Measurements from ENCODE around the gene DCLRE1A.

DCLRE1A gene

DNA sequence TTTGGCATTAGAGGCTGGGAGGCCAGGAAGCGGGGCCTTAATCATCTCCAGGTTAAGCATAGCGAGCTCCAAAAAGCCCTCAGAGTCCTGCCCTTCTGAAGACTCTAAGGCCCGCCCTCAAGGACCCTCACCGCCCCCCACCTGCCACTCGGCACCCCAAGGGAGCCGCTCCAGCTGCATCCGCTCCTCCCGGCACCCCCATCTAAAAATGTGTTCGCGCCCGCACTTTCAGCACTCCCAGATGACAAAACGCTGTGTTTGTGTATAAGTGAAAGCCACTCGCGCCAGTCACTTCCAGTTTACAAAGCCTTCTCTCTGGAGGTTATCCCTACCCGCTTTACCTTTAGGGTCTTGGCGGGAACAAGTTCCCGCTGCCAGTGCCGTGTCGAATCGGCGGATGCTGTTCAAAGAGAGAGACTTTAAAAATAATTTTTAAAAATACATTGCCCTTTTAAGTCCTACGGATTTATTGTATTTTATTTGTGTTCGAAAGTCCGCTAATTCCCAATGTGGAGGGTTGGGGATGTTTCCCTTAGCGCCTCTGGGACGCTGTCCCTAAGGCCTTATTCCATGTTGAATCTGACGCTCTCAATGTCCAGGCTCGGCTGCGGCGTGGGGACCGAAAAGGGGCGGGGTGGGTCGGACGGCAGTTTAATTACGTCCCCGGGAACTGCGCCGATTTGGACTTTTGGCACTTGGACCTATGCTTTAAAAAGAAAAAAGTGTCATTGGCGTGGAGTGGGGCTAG lies at the start of gene DCLRE1A, which contains the start of gene NHLRC2:
Gene DCLRE1A (minus strand): TSS at position 70 of the 748 bp plus-strand sequence. CDS start 900 bp downstream, outside the sequence.
Gene NHLRC2 (plus strand): TSS at position 649 of the 748 bp plus-strand sequence. CDS start 212 bp downstream, outside the sequence.
- DNase-seq: peak; percentile 87

DNA sequence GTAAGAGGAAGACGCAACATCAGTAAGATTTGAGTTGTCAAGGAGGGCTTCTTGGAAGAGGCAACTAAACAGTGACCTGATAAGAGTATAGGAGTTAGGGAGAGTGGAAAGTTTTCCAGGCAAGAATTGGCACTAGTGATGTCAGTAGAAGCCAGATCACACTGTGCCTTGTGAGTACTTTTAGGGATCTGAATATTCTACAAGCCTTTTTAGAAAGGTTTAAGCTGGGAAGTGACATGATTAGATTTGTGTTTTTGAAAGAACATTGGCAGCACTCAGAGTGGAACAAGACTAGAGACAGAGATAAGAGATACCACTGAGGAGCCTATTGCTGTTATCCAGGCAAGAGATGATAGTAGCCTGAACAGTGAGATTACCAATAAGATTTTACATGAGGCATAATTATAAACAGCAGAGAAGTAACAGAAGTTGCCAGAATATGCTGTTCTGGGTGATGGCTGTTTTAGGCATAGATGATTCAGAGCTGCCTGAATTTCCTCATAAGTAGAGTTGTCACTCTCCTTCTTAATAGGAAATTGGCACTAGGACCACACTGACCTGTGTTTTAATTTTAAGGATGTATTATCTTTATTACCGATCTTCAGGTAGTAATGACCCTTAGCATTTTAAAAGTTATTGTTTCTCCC lies 46.2 kb upstream of the DCLRE1A start:
- no peak for DNase-seq

DNA sequence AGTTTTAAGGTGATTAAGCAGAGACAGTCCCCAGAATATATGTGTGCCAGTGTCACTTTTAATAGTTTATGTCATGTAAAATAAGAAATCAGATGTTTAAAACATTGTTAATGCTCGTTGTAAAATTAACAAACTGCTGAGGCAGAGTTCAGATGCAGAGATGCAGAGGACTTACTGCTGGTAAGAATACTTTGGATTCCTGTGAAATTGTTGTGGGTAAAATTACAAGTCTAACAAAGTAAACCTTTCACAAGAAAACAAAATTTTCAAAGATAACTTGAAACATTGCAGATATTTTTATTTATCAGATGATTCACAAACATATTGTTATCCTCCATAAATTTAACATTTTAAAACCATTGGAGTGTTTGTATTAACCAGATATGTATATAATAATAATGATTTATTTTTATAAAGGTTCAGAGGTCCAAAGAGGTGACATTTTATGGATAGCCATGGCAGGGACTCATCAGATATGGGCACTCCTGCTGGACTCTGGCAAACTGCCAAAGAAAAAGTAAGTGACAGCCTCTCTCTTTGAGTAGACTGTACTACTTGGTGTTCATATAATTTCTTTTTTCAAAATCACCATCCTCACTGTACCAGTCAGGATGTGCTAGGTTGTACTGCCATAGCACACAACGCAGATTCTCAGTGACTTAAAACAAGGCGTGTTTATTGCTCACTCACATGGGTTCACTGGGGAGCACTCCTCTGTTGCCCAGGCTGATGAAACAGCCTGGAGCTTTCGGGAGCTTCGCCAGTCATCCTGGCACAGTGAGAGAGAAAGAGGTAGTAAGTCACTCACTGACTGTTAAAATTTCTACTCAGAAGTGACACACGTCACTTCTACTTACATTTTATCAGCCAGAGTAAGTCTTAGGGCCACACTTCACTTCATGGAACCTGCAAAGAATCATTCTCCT lies 44.1 kb upstream of the DCLRE1A start:
- DNase-seq: no peak

DNA sequence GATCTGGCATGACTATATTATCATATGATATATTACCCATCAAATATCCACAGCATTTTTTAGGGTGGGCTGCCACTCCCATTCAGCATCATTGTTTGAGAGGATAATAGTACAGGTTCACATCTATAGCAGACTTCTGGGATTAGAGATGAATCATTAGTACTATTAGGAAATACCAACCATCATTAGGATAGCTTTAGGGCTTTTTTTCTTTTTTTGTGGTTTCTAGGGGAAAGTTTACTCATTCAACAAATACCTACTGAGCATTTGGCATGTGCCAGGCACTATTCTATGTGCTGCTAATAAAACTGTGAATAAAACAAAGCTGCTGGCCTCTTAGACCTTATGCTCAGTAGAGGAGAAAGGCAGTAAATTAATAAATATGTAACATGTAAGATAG lies 41.1 kb upstream of the DCLRE1A start:
- no peak for DNase-seq

DNA sequence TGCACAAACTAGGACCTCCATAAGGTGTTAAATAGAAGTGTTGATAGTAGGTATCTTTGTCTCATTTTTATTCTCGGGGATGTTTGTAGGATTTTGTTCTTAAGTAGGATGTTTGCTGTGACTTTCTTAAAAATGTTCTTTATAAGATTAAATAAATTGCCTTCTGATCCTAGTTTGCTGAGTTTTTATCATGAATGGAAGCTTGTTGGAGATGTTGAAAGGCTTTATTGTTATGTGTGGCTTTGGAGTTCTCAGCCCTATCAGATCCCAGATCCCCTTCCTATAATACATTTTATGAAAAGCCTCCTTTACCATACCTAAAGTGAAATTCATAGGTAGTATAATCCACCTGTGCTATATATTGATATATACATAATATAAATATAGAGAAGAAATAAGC lies 40.7 kb upstream of the DCLRE1A start:
- DNase-seq: no peak

DNA sequence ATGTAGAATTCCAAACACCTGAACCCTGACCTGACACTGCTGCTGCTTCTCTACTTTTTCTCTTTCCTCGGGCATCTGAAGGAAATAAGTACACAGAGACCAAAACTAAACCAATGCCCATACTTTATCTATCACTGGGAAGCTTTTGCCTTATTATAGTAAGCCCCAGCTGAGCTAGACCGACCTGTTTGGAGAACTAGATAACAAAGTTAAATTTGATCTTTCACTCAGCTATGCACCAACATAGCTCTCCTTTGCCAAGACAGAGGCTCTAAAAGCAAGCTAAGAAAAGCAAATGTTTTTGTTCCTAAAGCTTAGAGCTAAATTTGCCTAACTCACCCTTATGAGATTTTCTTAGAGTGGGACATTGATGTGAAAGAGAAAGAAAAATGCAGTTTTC lies 39.7 kb upstream of the DCLRE1A start:
- DNase-seq: no peak

DNA sequence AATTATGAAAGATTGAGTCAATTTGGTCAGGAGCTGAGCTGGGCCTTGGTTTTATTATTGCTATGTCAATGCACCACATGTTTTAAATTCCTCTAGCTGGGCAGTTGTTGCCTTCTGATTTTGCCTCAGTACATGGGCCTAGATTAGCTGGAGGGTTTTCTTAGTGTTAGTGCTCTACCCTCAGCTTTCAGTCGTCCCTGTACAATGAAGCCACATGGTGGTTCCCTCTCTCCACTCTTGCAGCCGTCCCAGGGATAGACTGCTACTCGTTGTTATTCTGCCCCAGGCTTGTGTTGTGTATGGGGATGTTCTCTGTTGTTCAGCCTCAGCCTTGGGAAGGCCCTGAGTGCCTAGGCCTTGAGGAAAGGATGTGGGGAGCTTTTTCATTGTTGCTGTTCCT lies 37.6 kb upstream of the DCLRE1A start:
- DNase-seq: no peak

DNA sequence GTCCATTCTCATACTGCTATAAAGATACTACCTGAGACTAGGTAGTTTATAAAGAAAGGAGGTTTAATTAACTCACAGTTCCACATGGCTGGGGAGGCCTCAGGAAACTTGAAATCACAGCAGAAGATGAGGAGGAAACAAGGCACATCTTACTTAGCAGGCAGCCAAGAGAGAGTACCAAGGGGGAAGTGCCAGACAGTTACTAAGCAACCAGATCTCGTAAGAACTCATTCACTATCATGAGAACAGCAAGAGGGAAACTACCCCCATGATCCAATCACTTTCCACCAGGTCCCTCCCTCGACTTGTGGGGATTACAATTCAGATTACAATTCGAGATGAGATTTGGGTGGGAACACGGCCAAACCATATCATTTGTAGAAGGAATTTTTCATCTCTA lies 36.9 kb upstream of the DCLRE1A start:
- DNase-seq: no peak

DNA sequence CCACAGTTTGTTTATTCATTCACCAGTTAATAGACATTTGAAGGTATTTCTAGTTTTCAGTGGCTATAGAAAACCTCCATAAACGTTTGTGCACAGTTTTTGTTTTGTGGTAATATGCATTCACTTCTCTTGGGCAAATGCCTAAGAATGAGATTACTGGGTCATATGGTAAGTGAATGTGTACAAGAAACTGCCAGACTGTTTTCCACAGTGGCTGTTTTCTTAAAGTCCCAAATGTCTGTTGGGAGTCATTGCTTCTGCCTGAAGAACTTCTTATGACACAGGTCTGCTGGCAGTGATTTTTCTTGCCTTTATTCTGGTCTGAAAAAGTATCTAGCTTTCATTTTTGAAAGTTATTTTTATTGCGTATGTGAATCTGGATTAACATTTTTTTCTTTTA lies 36.0 kb upstream of the DCLRE1A start:
- DNase-seq: no peak

DNA sequence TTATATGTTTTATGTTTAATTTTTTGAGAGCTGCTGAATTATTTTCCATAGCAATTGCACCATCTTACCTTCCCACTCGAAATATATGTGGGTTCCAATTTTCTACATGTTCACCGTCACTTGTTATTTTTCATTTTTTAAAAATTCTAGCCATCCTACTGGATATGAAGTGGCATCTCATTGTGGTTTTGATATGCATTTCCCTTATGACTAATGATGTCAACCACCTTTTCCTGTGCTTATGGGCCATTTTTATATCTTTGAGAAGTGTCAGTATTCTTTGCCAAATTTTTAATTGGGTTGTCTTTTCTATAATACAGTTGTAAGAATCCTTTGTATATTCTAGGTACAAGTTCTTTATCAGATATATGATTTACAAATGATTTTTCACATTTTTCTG lies 28.4 kb upstream of the DCLRE1A start:
- no peak for DNase-seq

DNA sequence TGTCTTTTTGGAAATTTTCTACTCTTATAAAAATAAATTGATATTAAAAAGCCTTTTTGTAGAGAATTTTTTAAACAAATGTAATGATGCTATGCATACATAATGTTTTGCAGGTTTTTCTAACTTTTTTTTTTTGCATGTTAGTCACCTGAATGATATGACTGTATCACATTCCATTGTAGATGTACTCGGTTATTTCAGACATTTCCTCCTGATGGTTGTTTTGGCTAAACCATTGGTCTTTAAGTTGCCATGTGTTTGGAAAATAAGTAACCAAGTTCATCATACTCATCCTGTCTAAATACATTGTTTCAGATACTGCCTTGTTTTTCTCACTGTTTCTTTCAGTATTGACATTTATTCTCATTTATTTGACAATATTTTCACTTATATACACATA lies 26.4 kb upstream of the DCLRE1A start:
- no peak for DNase-seq

DNA sequence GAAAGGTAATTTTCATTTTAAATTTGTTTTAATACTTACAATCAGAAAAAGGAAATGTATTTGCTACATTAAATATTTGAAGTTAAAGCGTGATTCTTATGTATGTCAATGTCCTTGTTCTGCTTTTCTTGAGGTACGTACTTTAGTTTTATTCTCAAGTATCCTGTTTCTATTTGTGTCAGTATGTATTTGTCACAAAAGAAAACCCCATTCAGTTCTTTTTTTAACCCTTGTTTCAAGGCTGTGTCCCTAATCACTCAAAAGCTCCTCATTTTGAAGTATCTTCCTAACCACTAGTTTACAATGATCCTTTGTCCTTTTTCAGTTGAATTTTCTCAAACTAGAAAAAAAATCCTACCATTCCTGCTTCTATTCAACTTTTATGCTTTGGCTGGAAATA lies 25.8 kb upstream of the DCLRE1A start:
- DNase-seq: no peak

DNA sequence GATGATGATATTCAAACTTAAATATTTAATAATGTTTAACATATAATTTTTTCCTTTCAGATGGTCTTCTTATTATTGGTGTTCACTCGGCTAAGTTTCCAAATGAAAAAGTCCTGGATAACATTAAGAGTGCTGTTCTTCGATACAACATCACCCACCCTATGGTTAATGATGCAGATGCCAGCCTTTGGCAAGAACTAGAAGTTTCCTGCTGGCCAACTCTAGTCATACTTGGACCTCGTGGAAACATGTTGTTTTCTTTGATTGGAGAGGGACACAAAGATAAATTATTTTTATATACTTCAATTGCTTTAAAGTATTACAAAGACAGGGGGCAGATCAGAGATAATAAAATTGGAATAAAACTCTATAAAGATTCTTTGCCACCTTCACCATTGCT lies 22.6 kb upstream of the DCLRE1A start:
- no peak for DNase-seq

DNA sequence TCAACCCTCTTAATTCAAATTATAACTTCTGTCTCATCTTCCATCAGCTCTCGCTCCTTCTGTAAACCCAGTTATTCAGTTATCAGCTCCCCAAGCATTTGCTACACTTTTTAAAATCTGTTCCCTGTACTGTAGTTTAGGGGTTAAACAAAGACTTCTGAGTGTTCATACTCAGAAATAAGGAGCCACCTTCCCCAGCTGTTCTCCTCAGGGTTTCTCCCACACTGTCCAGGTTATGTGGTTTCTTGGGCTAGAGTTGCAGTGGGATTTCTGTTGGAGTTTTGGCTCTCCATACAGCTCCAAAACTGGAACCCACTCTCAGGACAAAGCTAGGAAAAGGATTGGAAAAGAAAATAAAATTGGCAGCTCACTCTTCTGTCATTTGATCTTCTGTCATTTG lies 21.3 kb upstream of the DCLRE1A start:
- DNase-seq: no peak

DNA sequence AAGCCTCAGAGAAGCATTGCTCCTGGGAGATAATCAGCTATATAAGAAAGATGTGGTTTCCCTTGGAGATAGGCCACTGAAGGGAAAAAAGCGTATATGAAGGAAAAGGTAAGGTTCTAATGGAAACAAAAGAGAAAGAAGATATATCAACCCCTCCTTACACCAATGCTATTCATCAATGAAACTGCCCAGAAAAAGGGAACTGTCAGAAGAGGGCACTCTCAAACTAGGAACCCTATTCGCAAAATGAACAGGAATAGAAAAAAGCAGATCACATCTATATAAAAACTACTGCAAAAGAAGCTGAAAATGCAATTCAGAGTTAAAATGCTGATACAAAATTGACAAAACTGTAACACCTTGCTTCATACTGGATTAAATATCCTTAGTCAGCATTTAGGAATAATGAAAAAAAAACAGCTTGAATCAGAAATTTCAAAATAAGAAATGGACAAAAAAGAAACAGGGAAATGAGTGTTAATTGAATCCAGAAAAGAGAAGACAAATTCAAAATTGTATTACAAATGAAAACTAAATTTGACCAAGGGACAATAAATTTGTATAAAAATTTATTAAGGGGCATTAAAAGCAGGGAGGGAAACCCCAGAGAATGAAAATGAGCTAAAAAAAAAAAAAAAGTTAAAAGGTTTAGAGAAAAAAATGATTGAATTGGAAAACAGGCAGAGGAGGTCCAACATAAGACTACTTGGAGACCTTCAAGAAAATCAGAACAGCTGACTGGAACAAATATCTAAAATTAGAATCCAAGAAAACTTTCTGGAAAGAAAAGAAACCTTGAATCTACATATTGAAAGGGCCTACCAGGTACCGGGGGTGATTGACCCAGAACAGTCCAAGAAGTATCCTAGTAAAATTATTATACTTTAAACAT lies 18.5 kb upstream of the DCLRE1A start:
- DNase-seq: no peak

DNA sequence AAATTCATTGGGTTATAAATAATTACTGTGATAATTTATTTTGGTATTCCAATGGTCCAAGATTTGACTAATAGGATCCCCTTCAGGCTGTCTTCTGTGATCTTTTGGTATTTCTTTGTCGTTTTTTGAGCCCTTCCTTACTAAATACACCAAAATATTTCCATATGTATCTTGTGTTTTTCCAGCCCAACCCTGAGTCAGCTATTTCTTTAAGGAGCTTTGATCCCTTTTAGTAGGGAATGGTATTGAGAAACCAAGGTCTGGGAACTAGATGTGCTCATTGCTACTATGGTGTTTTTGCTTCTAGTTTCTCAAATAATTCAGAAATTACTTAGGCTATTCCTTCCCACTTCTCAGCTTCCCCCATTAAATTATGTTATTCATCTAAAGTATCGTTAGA lies 15.9 kb upstream of the DCLRE1A start:
- no peak for DNase-seq

DNA sequence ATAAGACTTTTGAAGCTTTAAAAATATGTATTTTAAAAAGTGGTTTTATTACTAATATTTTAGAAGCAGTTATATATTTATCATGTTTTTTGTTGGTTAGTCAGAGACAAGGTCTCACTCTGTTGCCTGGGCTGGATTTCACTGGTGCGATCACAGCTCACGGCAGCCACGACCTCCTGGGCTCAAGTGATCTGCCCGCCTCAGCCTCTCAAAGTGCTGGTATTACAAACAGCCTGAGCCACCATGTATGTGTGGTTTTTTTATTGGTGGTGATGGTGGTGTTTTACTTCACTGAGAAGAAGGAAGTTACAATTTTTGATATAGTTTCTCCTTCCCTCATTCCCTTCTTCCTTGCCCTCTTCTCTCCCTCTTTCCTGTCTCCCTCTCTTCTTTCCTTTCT lies 14.0 kb upstream of the DCLRE1A start:
- no peak for DNase-seq

DNA sequence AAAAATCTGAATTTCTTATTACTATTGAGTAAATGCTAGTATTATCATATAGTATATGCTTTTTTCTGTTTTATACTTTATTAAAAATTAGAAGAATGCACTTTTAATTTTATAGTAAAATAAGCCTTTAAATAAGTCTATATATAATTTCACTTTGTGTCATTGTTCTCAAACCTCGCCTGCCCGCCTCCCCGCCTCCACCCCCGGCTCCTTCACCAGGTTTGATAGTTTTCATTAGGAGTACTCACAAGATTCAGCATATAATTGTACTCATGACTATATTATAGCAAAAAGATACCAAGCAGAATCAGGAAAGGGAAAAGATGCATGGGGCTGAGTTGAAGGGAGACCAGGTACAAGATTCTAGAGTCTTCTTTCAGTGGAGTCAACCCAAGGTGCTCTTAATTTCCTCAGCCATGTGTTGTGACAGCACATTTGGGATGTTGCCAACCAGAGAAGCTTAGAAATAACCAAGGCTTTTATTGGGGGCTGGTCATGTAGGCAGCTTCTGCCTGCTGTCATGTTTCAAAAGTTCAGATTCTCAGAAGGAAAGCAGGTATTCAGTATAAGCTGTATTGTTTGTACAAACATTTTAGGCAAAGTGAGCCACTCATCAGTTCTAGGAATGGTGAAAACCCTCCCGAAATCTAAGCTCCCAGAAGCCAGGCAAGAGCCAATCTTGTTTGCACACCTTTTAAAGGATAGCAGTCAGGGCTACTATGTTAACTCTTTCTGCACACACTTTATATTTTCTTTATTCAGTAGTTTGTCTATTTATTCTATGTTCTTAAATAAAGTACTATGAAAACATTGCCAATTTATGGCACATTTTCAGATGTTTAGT lies 12.9 kb upstream of the DCLRE1A start:
- DNase-seq: no peak

DNA sequence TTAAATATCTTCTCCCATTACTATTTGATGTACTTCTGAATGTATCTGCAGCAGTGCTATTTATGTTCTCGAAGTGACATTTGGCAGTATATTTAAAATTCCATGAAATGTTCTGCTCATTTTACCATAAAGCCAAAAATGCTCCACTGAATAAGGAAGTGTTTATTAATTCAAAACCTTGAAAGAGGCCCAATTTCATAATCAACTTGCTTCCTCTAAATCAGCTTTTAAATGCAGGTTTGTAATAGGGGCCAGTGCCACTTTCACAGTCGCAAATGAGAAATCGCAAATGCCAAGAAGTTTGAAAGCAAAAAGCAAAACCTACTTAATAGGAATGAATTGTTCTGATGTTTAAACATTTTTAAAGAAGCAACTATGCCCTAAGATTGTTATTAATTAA lies 12.0 kb upstream of the DCLRE1A start:
- DNase-seq: no peak

DNA sequence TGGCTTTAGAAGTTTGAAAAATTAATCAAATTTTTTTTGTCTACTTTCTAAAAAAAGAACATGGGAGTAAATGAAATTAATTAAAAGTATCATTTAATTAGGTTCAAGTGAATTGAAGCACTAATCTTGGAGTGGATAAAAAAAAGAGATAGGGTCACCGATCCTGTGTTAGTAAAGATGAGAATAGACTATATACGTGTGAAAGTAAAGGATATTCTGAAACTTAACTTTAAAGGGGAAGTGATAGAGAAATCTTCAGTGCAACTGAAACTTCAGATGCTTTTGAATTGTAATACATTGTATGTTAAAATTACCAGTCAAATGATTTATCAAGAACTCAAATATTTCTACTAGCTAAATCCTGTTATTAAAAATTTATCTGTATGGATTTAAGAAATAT lies 5.4 kb upstream of the DCLRE1A start:
- DNase-seq: no peak

DNA sequence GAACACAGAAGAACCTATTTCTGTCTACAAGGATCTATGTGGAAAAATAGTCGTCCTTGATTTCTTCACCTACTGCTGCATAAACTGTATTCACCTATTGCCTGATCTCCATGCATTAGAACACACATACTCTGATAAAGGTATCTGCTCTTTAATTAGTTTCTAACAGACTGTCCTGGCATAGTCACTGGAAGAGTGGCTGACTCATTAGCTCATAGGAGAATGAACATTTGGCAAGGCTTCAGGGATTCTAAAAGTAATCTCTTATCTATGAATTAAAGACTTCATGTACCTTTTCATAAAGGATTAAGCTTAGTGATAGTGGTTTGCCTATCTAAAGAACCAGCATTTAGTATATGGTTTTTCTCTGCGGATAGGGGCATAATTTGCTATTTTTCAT lies 4.7 kb upstream of the DCLRE1A start:
- DNase-seq: no peak

DNA sequence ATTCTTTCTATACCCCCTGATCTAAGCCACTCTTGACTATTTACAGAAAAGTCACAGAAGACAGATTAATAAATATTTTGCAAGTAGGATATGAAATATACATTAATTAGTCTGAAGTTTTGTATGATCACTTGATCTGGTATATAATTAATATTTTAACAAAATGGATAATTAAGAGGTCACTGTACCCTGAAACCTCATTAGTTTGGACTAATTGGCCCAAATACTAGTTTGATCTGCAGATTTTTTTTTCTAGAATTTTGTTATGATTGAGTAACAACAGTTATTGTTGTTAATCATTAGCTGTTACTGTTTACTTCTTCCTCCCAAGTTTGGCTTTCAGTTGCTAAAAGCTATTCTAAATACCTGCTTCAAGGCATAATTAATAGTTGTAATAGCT lies 3.3 kb upstream of the DCLRE1A start:
- DNase-seq: no peak
